Measurements from ENCODE around the gene NDST4.

NDST4 gene

GRCh38 chr4:114921191-114921590 is 192.2 kb downstream of the NDST4 start:
- no peak for DNase-seq (ENCODE audit: low read depth in 3 of 3, low spot score in 1 of 3)

DNA sequence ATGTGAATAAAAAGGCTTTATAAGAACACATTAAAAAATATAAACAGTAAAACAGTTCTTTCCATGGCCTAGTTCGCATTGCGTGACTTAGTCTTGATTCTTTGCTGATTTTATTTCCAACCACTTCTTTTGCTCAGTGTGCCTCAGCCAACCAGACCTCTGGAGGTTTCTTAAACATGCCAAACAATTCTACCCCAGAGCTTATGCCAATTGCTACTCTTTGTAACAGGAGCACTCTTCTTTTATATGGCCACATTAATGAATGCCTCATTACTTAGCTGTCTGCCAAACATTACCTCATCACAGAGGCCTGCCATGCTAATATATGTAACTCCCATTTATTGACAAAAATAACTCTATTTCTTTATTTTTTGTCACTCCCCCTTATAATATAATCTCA is 202.3 kb downstream of the NDST4 start:
- no peak for DNase-seq (ENCODE audit: low read depth in 3 of 3, low spot score in 1 of 3)

DNA sequence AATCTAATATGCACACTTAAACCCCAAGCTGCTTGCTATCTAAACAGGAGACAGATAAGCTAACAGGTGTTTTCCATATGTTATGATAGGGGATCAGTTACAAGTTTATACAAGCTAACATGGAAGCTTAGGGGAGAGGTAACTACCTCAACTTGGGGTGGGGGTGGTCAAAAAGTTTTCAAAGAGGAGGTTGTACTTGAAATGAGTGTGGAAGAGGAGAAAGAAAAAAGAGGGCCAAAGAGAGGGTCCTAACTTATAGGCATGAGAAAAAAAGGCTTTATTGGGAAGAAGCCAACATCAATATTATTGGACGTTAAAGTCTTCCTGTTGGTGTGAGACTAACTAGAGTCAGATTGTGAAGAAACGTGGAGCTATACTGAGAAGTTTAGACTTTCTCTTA is 205.9 kb downstream of the NDST4 start:
- DNase-seq (ENCODE audit: low read depth in 3 of 3, low spot score in 1 of 3), result no peak

- DNase-seq (ENCODE audit: low read depth in 3 of 3, low spot score in 1 of 3), result no peak
Measured at GRCh38 chr4:114905017-114905416, 208.4 kb downstream of the NDST4 start.

DNA sequence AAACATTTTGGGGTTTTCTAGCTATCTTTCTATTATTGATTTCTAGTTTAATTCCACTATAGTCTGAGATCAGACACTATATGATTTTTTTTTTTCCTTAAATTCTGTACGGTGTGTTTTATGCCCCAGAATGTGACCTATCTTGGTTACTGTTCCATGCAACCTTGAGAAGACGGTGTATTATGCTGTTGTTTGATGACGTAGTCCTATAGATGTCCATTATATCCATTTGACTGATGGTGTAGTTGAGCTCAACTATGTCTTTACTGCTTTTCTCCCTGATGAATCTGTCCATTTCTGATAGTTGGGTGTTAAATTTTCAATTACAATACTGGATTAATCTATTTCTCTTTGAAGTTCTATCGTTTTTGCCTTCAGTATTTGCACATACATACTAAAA is 212.5 kb downstream of the NDST4 start:
- no peak for DNase-seq (ENCODE audit: low read depth in 3 of 3, low spot score in 1 of 3)

DNA sequence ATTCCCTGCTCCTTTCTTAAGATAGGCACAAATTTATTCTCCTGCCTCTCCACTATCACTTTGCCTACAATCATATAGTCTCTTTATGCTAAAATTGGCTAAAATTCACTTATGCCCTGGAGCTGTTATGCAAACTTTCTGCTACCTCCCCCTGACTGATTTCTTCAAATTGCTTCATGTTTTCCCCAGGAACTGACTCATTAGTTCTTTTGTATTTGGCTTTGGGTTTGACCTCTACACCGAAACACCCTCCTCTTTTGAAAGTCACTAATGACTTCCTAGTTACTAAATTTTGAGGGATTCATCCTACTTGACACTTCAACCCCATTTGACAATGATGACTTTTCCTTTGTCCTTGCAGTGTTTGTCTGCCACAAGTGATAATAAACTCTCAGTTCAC is 222.6 kb downstream of the NDST4 start:
- DNase-seq (ENCODE audit: low read depth in 3 of 3, low spot score in 1 of 3), result no peak

GRCh38 chr4:114886761-114887160 is 226.7 kb downstream of the NDST4 start:
- DNase-seq (ENCODE audit: low read depth in 3 of 3, low spot score in 1 of 3), result no peak

- DNase-seq (ENCODE audit: low read depth in 3 of 3, low spot score in 1 of 3), result no peak
Measured at GRCh38 chr4:114883641-114884040, 229.8 kb downstream of the NDST4 start.

DNA sequence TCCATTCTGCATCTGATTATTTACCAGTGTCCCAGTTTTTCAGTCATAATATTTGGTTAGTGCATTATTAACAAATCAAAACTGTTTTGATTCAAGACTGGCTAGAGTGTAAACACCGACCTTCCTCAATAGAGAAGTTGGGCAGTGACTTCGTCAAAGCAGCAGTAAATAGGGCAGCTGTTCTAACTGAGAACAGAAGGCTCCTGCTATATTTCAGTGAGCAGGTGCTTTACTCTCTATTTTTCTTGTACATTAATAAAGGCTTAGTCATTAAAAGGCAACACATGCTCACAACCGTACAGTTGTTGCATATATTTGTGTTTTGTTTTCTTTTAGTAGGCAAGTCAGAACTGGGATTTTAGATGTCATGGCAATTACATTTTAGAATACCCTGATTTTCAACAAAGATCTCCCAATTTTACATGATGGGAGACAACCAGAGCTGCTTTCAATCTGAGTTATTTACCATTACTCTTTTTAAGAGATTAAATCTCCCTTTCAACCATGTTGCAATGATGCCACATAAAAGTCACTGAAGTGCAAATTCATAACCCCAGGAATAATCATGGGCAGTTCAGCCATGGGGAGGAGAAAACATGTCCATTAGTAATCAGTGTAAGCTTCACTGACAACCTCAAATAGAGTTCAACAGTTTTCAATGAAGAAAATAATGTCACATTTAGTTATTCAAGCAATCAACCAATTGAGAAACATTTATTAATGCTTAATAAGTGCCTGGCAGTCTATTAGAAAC is 233.3 kb downstream of the NDST4 start:
- DNase-seq (ENCODE audit: low read depth in 3 of 3, low spot score in 1 of 3), result no peak

GRCh38 chr4:114875630-114876029 is 237.8 kb downstream of the NDST4 start:
- DNase-seq (ENCODE audit: low read depth in 3 of 3, low spot score in 1 of 3), result no peak

- DNase-seq (ENCODE audit: low read depth in 3 of 3, low spot score in 1 of 3), result no peak
Measured at GRCh38 chr4:114874321-114874720, 239.1 kb downstream of the NDST4 start.

- no peak for DNase-seq (ENCODE audit: low read depth in 3 of 3, low spot score in 1 of 3)
Measured at GRCh38 chr4:114870987-114871386, 242.4 kb downstream of the NDST4 start.

DNA sequence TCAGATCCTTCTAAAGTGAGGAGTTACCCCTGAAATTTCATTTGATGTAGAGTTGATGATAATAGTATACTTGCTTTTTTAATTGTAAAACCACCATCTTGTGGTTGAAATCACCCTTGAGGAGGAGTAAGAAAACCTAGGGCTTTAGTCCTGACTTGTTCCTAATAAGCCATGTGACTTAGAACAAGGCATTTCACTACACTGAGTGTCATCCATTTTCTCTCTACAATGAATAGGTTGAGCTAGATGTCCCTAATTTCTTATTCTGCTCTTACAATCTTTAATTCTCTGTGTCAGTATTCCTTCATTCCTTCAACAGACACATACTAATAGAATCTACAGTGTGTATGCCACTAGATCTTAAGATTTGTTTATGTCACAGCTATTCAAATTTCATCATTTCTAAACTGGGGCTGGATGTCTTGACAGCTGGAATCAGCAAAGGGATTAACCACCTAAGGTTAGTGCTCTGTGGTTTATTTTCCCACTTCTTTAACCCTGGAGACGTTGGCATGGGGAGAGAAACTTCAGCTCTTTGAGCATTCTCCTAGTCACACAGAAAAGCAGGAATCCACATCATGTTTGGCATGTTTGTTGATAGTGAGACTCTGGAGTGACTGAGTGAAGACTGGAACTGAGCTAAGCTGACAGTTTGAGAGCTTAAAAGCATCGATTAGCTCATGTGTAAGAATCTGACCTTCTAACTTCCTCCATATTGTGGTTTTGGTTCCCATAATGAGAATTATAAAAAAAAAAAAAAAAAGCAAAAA is 246.3 kb downstream of the NDST4 start:
- DNase-seq (ENCODE audit: low read depth in 3 of 3, low spot score in 1 of 3), result no peak

DNA sequence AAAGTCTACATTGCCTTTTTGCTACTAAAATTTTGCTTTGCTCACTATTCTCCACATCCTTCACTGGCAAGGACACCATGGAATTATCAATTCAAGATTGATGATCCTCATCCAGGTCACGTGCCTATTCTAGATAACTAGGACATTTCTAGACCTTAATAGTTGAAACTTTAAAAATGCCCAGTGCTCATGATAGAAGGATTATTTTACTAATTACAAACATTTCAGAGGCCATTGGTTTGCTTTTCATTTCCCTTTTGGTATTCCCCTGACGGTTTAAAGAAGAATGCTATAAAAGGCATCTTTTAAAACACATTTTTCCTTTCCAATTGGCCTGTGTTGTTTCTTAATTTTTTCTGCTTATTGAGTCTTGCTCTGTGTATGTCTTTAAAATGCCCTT is 249.4 kb downstream of the NDST4 start:
- DNase-seq (ENCODE audit: low read depth in 3 of 3, low spot score in 1 of 3), result no peak

- DNase-seq (ENCODE audit: low read depth in 3 of 3, low spot score in 1 of 3), result no peak
Measured at GRCh38 chr4:114860786-114861185, 252.6 kb downstream of the NDST4 start.

DNA sequence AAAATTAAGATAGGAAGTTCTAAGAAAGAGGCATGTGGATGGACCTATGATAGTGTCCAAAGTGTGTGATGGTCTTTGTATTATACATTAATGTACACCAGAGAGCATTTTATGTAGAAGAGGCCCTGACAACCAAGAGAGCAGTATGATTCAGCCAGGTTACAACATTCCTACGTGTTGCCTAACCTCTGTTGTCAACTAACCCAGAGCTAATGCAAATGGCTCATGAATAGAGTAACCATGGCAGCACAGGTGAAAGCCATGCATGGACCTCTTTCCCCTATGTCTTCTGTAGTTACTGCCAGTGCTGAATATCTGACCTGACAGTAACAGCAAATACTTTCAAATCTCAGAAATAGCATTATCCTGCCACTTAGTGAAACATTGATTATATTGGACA is 255.6 kb downstream of the NDST4 start:
- DNase-seq (ENCODE audit: low read depth in 3 of 3, low spot score in 1 of 3), result no peak

- DNase-seq (ENCODE audit: low read depth in 3 of 3, low spot score in 1 of 3), result no peak
Measured at GRCh38 chr4:114839986-114840385, 273.4 kb downstream of the NDST4 start.

DNA sequence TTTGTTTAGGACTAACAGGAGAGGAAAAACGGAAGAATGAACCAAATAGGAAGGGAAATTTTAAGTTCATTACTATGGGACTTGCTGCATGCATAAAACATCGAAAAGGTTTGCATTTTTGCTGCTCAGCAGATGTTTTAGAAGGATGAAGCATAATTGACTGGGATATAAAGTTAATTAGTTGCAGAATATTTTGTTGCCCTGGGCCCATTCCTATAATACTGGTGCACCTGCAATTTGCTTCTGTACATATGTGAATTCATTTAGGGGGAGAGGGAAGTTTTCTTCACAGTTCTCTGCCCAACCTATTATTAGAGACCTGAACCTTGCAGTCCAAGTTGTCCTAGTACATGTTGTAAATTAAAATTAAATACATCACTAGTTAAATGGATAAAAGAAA is 282.8 kb downstream of the NDST4 start:
- DNase-seq (ENCODE audit: low read depth in 3 of 3, low spot score in 1 of 3), result no peak

DNA sequence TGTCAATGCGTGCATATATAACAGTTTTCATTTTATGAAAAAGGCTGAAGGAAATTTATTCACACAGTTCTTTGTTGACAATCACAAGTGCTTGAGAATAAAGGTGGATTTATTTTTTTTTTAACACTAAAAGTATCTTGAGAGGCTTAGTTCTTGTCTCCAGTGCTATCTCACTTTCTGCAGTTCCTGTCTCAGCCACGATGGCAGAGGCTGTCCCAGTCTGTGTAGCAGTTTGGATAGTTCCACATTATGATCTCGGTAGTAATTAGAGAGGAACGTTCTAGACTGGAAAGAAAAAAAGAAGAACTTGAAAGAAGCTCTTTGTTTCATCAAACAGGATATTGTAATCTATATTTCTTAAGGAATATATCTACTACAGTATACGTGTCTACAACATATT is 285.8 kb downstream of the NDST4 start:
- no peak for DNase-seq (ENCODE audit: low read depth in 3 of 3, low spot score in 1 of 3)

GRCh38 chr4:114815760-114816159 is 297.7 kb downstream of the NDST4 start:
- DNase-seq (ENCODE audit: low read depth in 3 of 3, low spot score in 1 of 3), result no peak

DNA sequence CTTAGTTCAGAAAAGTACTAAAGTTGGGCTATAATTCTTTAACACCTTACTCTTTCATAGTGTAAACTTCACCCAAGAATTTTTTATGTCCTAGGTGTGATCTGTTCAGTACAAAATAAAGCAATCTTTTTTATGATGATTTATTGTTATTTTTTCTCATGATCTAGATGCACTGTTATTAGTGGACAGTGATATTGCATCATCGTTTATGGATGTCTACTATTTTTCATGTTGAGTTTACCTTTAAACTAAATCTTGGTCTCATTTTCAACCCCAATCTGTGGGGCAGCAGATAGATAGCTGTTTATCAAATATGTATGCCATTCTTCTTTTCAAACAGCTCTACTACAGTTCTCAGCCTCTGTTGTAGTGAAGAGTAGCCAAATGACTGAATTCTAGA is 299.5 kb downstream of the NDST4 start:
- DNase-seq (ENCODE audit: low read depth in 3 of 3, low spot score in 1 of 3), result no peak

DNA sequence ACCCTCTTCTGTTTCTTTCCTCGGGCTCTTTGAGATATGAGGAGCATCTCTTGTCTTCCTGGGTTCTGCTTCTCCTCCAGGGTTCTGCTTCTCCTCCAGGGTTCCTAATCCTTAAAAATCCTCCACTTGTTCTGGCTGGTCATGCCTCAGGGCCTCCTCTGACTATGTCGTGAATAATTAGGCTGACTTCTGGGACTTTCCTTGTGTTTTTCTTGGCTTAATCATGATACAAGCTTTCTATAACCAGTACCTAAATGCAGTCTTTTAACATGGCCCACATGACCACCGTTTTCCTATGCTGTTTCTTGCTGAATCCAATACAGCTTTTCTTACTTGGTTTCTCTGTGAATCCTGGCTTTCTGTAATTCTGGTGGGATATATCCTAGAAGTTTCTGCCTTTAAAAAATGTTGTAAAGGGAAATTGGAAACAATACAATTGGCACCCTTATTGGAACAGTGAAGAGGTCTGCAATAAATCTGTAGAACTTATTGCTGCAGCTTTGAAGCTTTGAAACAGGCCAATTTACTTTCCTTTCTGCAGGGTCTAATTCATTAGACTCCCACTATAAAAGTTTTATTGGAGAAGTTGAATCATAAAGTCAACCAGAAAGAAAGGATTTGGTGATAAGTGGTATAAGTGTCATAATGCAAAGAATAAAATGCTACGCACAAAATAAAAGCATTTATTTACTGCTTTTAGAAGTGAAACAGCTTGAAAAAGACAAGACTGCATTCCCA is 301.7 kb downstream of the NDST4 start:
- no peak for DNase-seq (ENCODE audit: low read depth in 3 of 3, low spot score in 1 of 3)

Measured in stimulated activated CD4-positive, alpha-beta T cell treated with anti-CD3 and anti-CD28 coated beads, TNF-alpha, amount 100 ng/mL, for 1 hour (primary cell).